ENCODE results near the gene ACOX2.

ACOX2 gene

DNA sequence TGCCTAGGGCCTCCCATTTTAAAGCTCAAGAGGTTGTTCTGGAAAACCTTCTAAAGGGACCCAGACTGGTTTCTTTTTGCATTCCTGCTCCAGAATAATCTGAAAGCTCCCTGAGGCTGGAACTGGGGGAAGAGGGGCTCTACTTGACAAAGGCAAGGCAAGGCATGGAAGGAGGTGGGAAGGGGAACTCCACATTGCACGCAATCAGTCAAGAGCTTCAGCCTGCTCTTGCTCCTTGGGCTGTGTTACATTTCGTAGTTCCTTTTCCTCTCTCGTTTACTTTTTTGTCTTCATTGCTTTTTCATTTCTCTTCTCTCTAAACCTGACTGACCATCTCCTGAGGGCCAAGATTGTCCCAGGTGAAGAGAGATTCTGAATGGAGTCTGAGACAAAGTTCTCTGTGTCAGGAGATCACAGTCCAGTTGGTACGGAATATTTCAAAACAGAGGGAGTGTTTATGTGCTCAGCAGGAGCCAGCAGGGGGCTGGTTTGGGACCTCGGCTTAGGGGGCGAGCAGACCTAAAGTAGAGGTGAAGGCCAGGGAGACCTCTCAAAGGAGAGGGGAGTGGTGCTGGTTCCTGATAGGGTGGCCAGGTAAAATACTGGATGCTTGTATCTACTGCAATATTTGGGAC, 51.1 kb downstream of the ACOX2 start:
- H3K79me2 ChIP-seq (ENCODE audit: insufficient read depth, low read length): no peaks in the 10 kb centered on the region
- H4K20me1 ChIP-seq (ENCODE audit: insufficient read depth, low read length, poor library complexity, severe bottlenecking): no peaks in the 10 kb centered on the region
- peaks cover 14% of the 10 kb centered on the region for H3K4me1 ChIP-seq (ENCODE audit: insufficient read depth, low read length, poor library complexity, severe bottlenecking)
- no peak overlapping the region for H3K4me2 ChIP-seq (ENCODE audit: low read depth, low read length, poor library complexity, severe bottlenecking)
- no peak overlapping the region for H3K4me3 ChIP-seq (ENCODE audit: low read length, poor library complexity, severe bottlenecking)
- no peaks in the 10 kb centered on the region for H3F3A ChIP-seq (ENCODE audit: low read depth)
- no peaks in the 10 kb centered on the region for H3K9me3 ChIP-seq (ENCODE audit: insufficient read depth, low read depth, low read length)
- no peak overlapping the region for H3K9ac ChIP-seq (ENCODE audit: low read depth, low read length, poor library complexity, severe bottlenecking)
- no peaks in the 10 kb centered on the region for H3K27me3 ChIP-seq (ENCODE audit: insufficient read depth, low read length, poor library complexity, severe bottlenecking)
- H3K9me2 ChIP-seq (replicated peaks; ENCODE audit: low read depth, low read length): no peaks in the 10 kb centered on the region
- no peak overlapping the region for H2AFZ ChIP-seq (ENCODE audit: low read length)
- no peak for TF ChIP-seq EZH2phosphoT487 (IDR thresholded peaks at IDR 0.05; ENCODE audit: borderline replicate concordance)
- TF ChIP-seq, protein P1, sequence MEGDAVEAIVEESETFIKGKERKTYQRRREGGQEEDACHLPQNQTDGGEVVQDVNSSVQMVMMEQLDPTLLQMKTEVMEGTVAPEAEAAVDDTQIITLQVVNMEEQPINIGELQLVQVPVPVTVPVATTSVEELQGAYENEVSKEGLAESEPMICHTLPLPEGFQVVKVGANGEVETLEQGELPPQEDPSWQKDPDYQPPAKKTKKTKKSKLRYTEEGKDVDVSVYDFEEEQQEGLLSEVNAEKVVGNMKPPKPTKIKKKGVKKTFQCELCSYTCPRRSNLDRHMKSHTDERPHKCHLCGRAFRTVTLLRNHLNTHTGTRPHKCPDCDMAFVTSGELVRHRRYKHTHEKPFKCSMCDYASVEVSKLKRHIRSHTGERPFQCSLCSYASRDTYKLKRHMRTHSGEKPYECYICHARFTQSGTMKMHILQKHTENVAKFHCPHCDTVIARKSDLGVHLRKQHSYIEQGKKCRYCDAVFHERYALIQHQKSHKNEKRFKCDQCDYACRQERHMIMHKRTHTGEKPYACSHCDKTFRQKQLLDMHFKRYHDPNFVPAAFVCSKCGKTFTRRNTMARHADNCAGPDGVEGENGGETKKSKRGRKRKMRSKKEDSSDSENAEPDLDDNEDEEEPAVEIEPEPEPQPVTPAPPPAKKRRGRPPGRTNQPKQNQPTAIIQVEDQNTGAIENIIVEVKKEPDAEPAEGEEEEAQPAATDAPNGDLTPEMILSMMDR (conservative IDR thresholded peaks at IDR 0.05; ENCODE audit: low read length): no peak
- H3K36me3 ChIP-seq (ENCODE audit: insufficient read depth, low read length): no peaks in the 10 kb centered on the region

DNA sequence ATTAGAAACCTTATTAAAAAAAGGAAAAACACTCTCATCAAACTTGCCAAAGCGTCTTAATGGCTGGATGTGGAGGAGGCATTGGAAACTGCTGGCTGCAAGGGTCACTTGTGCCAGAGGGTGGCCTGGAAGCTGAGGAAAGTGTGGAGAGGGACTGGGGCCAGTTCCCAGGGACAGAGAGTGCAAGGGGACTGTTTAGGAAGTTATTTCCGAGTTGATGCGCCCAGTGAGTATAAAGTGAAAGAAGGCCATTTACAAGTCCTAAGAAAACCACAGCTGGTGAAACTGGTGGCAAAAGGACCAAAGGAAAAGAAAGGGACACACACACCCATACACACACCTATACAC, 52.3 kb downstream of the ACOX2 start:
- Histone ChIP-seq H3F3A (ENCODE audit: low read depth) (no peaks in the 10 kb centered on the region), H3K9me3 (ENCODE audit: insufficient read depth, low read depth, low read length) (no peaks in the 10 kb centered on the region), H2AFZ (ENCODE audit: low read length) (no peak overlapping the region), H3K4me2 (ENCODE audit: low read depth, low read length, poor library complexity, severe bottlenecking) (peak overlapping the region; percentile 13), H3K27me3 (ENCODE audit: insufficient read depth, low read length, poor library complexity, severe bottlenecking) (no peaks in the 10 kb centered on the region), H3K4me1 (ENCODE audit: insufficient read depth, low read length, poor library complexity, severe bottlenecking) (peaks cover 14% of the 10 kb centered on the region), H4K20me1 (ENCODE audit: insufficient read depth, low read length, poor library complexity, severe bottlenecking) (no peaks in the 10 kb centered on the region), H3K9ac (ENCODE audit: low read depth, low read length, poor library complexity, severe bottlenecking) (no peak overlapping the region), H3K36me3 (ENCODE audit: insufficient read depth, low read length) (no peaks in the 10 kb centered on the region), H3K9me2 (replicated peaks; ENCODE audit: low read depth, low read length) (no peaks in the 10 kb centered on the region), H3K4me3 (ENCODE audit: low read length, poor library complexity, severe bottlenecking) (no peak overlapping the region), H3K79me2 (ENCODE audit: insufficient read depth, low read length) (no peaks in the 10 kb centered on the region)
- TF ChIP-seq EZH2phosphoT487 (IDR thresholded peaks at IDR 0.05; ENCODE audit: borderline replicate concordance): no peak

DNA sequence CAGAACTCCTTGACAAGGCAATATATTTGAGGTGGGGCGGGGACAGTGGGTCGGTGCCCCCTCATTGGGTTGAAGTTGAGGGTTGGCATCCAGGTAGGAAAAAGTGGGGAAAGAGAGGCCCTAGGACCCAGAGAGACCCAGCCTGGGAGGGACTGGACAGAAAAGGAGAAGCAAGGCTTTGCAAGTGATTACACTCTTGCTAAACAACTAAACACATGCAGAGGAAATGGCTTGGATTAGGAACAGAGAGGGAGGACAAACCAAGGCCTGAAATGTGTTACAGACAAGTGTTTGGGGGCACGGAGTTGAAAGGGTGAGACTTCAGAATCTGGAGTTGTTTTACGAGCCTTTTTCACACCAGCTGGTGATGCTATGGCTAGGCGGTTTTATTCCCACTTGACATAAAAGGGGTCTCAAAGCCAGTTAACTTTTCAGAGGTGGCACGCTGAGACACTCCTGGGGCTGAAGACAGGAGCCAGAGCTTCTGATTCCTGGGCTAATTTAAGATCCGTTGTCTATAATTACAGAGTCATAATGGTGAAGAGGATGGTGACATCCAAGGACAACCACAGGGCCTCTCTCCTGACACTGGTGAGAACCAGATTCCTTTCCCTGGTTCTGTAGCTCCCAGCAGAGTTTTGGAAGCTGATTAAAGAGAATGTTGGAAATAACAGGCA, 52.8 kb downstream of the ACOX2 start:
- Histone ChIP-seq H3K4me2 (ENCODE audit: low read depth, low read length, poor library complexity, severe bottlenecking) (peak overlapping the region; percentile 13), H3K9ac (ENCODE audit: low read depth, low read length, poor library complexity, severe bottlenecking) (no peak overlapping the region), H3K4me1 (ENCODE audit: insufficient read depth, low read length, poor library complexity, severe bottlenecking) (peaks cover 14% of the 10 kb centered on the region), H3K27me3 (ENCODE audit: insufficient read depth, low read length, poor library complexity, severe bottlenecking) (no peaks in the 10 kb centered on the region), H3K36me3 (ENCODE audit: insufficient read depth, low read length) (no peaks in the 10 kb centered on the region), H3K9me2 (replicated peaks; ENCODE audit: low read depth, low read length) (no peaks in the 10 kb centered on the region), H3K4me3 (ENCODE audit: low read length, poor library complexity, severe bottlenecking) (no peak overlapping the region), H3F3A (ENCODE audit: low read depth) (no peaks in the 10 kb centered on the region), H4K20me1 (ENCODE audit: insufficient read depth, low read length, poor library complexity, severe bottlenecking) (no peaks in the 10 kb centered on the region), H3K9me3 (ENCODE audit: insufficient read depth, low read depth, low read length) (no peaks in the 10 kb centered on the region), H3K79me2 (ENCODE audit: insufficient read depth, low read length) (no peaks in the 10 kb centered on the region), H2AFZ (ENCODE audit: low read length) (no peak overlapping the region)
- no peak for TF ChIP-seq EZH2phosphoT487 (IDR thresholded peaks at IDR 0.05; ENCODE audit: borderline replicate concordance)
- TF ChIP-seq, protein P1 (conservative IDR thresholded peaks at IDR 0.05; ENCODE audit: low read length): no peak
